ENCODE data around the gene FOXP1. TPM values are rescaled to one million over a fixed set of nuclear protein-coding genes. Genes with fewer than 3 reads are reported as not detected.

The FOXP1 gene
- total and polyA plus RNA-seq, 2 donors (not counting 1 experiment from before 2014, with no cell fraction given), result 70.3 to 101 TPM

- no peak for DNase-seq (ENCODE audit: low read depth in 2 of 2)
- H3K4me2 ChIP-seq (ENCODE audit: extremely low read depth, insufficient read depth, low read length), result no peak overlapping the region
- H3K9ac ChIP-seq (ENCODE audit: insufficient read depth, low read length), result no peak overlapping the region
- H3K4me3 ChIP-seq (replicated peaks in 1 of 4; ENCODE audit: control extremely low read depth in 1 of 4, insufficient read depth in 1 of 4, low read depth in 3 of 4, low read length in 4 of 4), result no peak overlapping the region
- no peaks in the 10 kb centered on the region for H3K4me1 ChIP-seq (ENCODE audit: control insufficient read depth, extremely low read depth, insufficient read depth, low read length)
- H3K79me2 ChIP-seq (ENCODE audit: control insufficient read depth, insufficient read depth, low read length), result peaks cover 4% of the 10 kb centered on the region
- H4K20me1 ChIP-seq (ENCODE audit: control insufficient read depth, extremely low read depth, insufficient read depth, low read length), result no peaks in the 10 kb centered on the region
- no peak overlapping the region for H2AFZ ChIP-seq (ENCODE audit: low read length)
- TF ChIP-seq EZH2 (IDR thresholded peaks at IDR 0.05; ENCODE audit: low read length, missing control alignments), result no peak
- TF ChIP-seq, protein P1, sequence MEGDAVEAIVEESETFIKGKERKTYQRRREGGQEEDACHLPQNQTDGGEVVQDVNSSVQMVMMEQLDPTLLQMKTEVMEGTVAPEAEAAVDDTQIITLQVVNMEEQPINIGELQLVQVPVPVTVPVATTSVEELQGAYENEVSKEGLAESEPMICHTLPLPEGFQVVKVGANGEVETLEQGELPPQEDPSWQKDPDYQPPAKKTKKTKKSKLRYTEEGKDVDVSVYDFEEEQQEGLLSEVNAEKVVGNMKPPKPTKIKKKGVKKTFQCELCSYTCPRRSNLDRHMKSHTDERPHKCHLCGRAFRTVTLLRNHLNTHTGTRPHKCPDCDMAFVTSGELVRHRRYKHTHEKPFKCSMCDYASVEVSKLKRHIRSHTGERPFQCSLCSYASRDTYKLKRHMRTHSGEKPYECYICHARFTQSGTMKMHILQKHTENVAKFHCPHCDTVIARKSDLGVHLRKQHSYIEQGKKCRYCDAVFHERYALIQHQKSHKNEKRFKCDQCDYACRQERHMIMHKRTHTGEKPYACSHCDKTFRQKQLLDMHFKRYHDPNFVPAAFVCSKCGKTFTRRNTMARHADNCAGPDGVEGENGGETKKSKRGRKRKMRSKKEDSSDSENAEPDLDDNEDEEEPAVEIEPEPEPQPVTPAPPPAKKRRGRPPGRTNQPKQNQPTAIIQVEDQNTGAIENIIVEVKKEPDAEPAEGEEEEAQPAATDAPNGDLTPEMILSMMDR (conservative IDR thresholded peaks at IDR 0.05 in 1 of 2, IDR thresholded peaks at IDR 0.05 in 1 of 2; ENCODE audit: low read depth in 1 of 2, low read length in 2 of 2), result no peak
- H3K27ac ChIP-seq (ENCODE audit: insufficient read depth, low read length), result no peak overlapping the region
- no peaks in the 10 kb centered on the region for H3K9me3 ChIP-seq (ENCODE audit: control insufficient read depth, insufficient read depth, low read depth, low read length)
- H3K27me3 ChIP-seq (ENCODE audit: control insufficient read depth, insufficient read depth, low read length), result no peaks in the 10 kb centered on the region
- peaks cover 14% of the 10 kb centered on the region for H3K36me3 ChIP-seq (ENCODE audit: control insufficient read depth, insufficient read depth, low read length)
Measured at GRCh38 chr3:70970952-70971351, 612.6 kb downstream of the FOXP1 start.

DNA sequence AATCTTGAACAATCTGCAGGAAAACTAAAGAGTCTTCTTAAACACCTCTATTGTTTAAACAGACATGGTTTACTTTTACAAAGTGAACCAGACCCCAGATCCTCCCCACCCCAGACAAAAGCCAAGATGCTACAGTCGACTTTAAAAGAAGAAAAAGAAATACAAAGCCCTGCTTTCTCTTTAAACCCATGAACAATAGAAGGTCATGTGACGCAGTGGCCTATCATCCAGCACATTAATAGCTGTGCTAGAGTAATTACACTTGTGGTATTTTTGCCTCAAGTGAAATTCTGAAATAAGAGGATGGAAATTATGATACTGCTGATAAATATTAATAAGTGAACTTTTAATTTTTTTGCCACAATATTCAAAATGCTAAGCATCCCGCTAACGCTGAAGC, 613.4 kb downstream of the FOXP1 start:
- Histone ChIP-seq H3K79me2 (ENCODE audit: control insufficient read depth, insufficient read depth, low read length) (peaks cover 4% of the 10 kb centered on the region), H3K4me2 (ENCODE audit: extremely low read depth, insufficient read depth, low read length) (no peak overlapping the region), H3K9me3 (ENCODE audit: control insufficient read depth, insufficient read depth, low read depth, low read length) (no peaks in the 10 kb centered on the region), H4K20me1 (ENCODE audit: control insufficient read depth, extremely low read depth, insufficient read depth, low read length) (no peaks in the 10 kb centered on the region), H2AFZ (ENCODE audit: low read length) (no peak overlapping the region), H3K36me3 (ENCODE audit: control insufficient read depth, insufficient read depth, low read length) (peaks cover 15% of the 10 kb centered on the region), H3K4me3 (replicated peaks in 1 of 4; ENCODE audit: control extremely low read depth in 1 of 4, insufficient read depth in 1 of 4, low read depth in 3 of 4, low read length in 4 of 4) (no peak overlapping the region), H3K4me1 (ENCODE audit: control insufficient read depth, extremely low read depth, insufficient read depth, low read length) (no peaks in the 10 kb centered on the region), H3K27ac (ENCODE audit: insufficient read depth, low read length) (no peak overlapping the region), H3K9ac (ENCODE audit: insufficient read depth, low read length) (no peak overlapping the region), H3K27me3 (ENCODE audit: control insufficient read depth, insufficient read depth, low read length) (no peaks in the 10 kb centered on the region)
- TF ChIP-seq EZH2 (IDR thresholded peaks at IDR 0.05; ENCODE audit: low read length, missing control alignments), result no peak
- TF ChIP-seq, protein P1 (conservative IDR thresholded peaks at IDR 0.05 in 1 of 2, IDR thresholded peaks at IDR 0.05 in 1 of 2; ENCODE audit: low read depth in 1 of 2, low read length in 2 of 2), result no peak
- no peak for DNase-seq (ENCODE audit: low read depth in 2 of 2)

DNA sequence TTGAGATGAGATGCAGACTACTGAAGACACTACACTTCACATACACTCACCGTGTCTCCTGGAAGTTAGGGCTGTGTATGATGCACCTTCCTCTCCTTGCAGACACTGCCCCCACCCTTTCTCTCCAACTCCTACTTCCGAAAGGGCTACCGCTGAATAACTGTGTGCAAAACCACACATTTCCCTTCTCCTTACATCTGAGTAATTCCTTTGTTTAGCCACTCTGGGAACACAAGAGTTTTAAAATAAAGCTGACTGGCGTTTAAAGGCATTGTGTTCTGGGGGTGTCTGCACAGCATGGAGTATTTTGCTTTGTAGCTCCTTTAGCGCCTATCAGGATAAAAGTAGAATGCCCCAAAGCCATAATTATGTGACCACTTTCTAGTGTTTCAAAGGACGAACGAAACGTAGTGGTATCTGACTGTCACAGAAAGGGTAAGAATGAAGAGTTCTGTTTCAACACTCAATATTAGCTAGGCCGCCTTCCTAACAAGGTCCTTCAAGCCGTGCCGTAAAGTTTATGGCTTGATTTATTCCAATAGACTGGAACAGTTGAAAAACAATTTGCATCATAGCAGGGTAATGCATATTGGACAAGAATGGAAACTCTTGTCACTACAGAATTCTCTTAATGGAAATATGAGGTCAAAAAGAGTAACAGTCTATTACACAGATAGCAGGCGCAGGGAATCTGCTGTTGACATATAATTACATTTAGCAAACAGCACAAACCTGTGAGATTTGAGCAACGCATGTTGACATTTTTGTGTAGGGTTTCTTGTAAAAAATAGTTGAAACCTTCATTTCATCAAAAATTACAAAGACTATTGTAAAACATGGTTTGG, 619.9 kb downstream of the FOXP1 start:
- H2AFZ ChIP-seq (ENCODE audit: low read length), result no peak overlapping the region
- H3K4me2 ChIP-seq (ENCODE audit: extremely low read depth, insufficient read depth, low read length), result no peak overlapping the region
- DNase-seq (ENCODE audit: low read depth in 2 of 2), result peak in 1 of 2 donors; percentile 92
- peaks cover 18% of the 10 kb centered on the region for H3K36me3 ChIP-seq (ENCODE audit: control insufficient read depth, insufficient read depth, low read length)
- H3K9ac ChIP-seq (ENCODE audit: insufficient read depth, low read length), result no peak overlapping the region
- no peak overlapping the region for H3K27ac ChIP-seq (ENCODE audit: insufficient read depth, low read length)
- H3K27me3 ChIP-seq (ENCODE audit: control insufficient read depth, insufficient read depth, low read length), result no peaks in the 10 kb centered on the region
- no peaks in the 10 kb centered on the region for H4K20me1 ChIP-seq (ENCODE audit: control insufficient read depth, extremely low read depth, insufficient read depth, low read length)
- no peak overlapping the region for H3K4me3 ChIP-seq (replicated peaks in 1 of 4; ENCODE audit: control extremely low read depth in 1 of 4, insufficient read depth in 1 of 4, low read depth in 3 of 4, low read length in 4 of 4)
- no peaks in the 10 kb centered on the region for H3K9me3 ChIP-seq (ENCODE audit: control insufficient read depth, insufficient read depth, low read depth, low read length)
- H3K79me2 ChIP-seq (ENCODE audit: control insufficient read depth, insufficient read depth, low read length), result no peaks in the 10 kb centered on the region
- no peak for TF ChIP-seq EZH2 (IDR thresholded peaks at IDR 0.05; ENCODE audit: low read length, missing control alignments)
- no peaks in the 10 kb centered on the region for H3K4me1 ChIP-seq (ENCODE audit: control insufficient read depth, extremely low read depth, insufficient read depth, low read length)

Measured in fibroblast of lung (primary cell).